DOHH2 (cell line): ENCODE results near the gene MAN2C1.

Source experiments
- CTCF ChIP-seq: fragments of 200-600 bp; sonication (generic); IDR thresholded peaks from one replicate; pipeline ENCODE4 v1.5.1; 2014; ENCODE audit warnings: antibody characterized with exemption, mild to moderate bottlenecking, low read depth, low read length; ENCODE audit not compliant: poor library complexity, severe bottlenecking
- EZH2phosphoT487 ChIP-seq: fragments of 200-600 bp; sonication (generic); IDR thresholded peaks from 2 replicates; pipeline ENCODE4 v1.6.1; 2017; ENCODE audit warnings: borderline replicate concordance, mild to moderate bottlenecking, antibody characterized with exemption, low read length, moderate library complexity, mixed read lengths

DNA sequence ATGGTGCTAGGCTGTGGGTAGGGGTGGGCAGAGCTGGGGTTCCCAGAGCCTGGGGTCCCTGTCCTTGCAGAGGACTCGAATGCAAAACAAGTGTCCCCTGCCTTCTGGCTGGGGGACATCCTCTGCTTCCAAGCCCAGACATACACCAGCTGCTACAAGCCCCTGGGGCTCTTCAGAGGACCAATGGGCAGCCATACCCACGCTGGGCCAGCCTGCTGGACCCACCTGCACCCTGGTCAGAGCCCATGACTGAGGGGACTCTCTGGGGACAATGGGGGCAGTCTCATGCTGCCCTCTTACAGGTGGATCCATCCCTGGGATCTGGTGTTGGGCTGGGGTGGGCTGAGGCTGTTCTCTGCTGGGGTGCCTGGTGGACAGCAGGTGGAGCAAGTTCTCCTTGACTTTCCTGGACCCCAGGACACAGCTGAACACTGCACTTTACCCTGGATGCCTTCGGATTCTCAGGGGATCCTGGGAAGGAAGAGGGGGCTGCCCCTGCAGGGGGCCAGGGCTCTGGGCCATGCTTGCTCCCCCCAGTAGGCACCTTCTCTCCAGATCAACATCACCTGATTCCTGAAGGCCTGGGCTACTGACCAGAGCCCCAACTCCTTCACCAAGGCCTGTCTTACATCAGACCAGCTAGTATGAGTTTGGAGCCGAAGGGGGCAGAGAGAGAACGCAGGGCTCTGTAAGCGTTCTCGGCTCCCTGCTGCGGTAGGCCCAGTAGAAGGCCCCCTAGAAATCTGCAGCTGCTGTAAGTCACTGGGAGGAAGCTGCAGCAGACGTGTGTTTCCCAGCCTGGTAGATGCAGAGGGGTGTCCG lies 39.7 kb downstream of the MAN2C1 start:
- TF ChIP-seq CTCF (peak; percentile 8), EZH2phosphoT487 (no peak)
